Peyer's patch (tissue), 4 donors: ENCODE results near the gene EOMES.

Experiments used
- CTCF ChIP-seq, 6 experiments: fragments of 450-650 bp in 4 of 6; fragments of 200-600 bp in 2 of 6; sonication (generic) in 1 of 6; IDR thresholded peaks; one replicate each; pipeline ENCODE4 v1.5.1; 2017 to 2019; ENCODE audit warnings: antibody characterized with exemption in 6 of 6, mild to moderate bottlenecking in 3 of 6, moderate library complexity in 1 of 6
- POLR2A ChIP-seq, 2 donors: fragments of 450-650 bp; IDR thresholded peaks; one replicate each; pipeline ENCODE4 v1.5.1; 2017; ENCODE audit warnings: antibody characterized with exemption in 2 of 2, mild to moderate bottlenecking in 2 of 2, moderate library complexity in 2 of 2

- TF ChIP-seq CTCF (IDR thresholded peaks at IDR 0.05) (no peak), POLR2A (IDR thresholded peaks at IDR 0.05) (no peak)
These were observed 2.5 kb upstream of the EOMES start for GRCh38 chr3:27724459-27725197.
